Left cardiac atrium (tissue), 4 donors: Measurements from ENCODE around the gene PHYH. TPM values are rescaled to one million over a fixed set of nuclear protein-coding genes. Genes with fewer than 3 reads are reported as not detected.

Source experiments
- ATAC-seq, 2 donors: fragments of 200-7000 bp; cut with Tn5 transposase; one replicate each; pipeline ENCODE4 v1.9.1; 2020; ENCODE audit warnings: mild to moderate bottlenecking in 2 of 2, moderate library complexity in 2 of 2
- DNase-seq: peaks from one replicate; pipeline ENCODE4 v3.0.0-alpha.2; 2020
- intact Hi-C, 2 donors: fragments of 100-400 bp; cut with DNase I; formaldehyde crosslinking; loops; one replicate each; pipeline versions ENCODE4 v1.14.1 to v1.15.1; 2022 to 2023
- total RNA-seq, 2 donors: library from RNA; stranded (reverse); fragmentation: NEBNext Ultra II Directional; extraction: Animal tissue kit (Norgen Biotek cat#: 25700); gene quantifications; one replicate each; pipeline ENCODE4 v1.2.1, GENCODE V29; 2021
- donor health status: DM: no; HTN: yes; CAD: no.
- donor health status: DM: no; HTN: yes; CAD: no; lungs with severe emphysema.
- donor health status: DM: yes; HTN: yes; CAD: no.
- donor health status: Dilated cardiomyopathy.

The PHYH gene
- total RNA-seq, 2 donors from 2014 or later: 70.6 to 76.6 TPM

- peak; percentile 47 for DNase-seq
- ATAC-seq: peak; percentile 50 to 54
- intact Hi-C loops: no loop called here
Observed at GRCh38 chr10:13327534-13327933, 27.7 kb upstream of the PHYH start.

- no peak for ATAC-seq
- intact Hi-C loops: no loop called here
Observed at GRCh38 chr10:13322615-13323148, 22.8 kb upstream of the PHYH start.

GRCh38 chr10:13321576-13321975 lies 21.7 kb upstream of the PHYH start:
- intact Hi-C loops: no loop called here
- no peak for ATAC-seq

More at GRCh38 chr10:13322615-13323148, 22.8 kb upstream of the PHYH start:
- no peak for DNase-seq

GRCh38 chr10:13319166-13319565 lies 19.3 kb upstream of the PHYH start:
- intact Hi-C loops: no loop called here
- DNase-seq: no peak
- ATAC-seq: peak in 1 of 2 donors; percentile 61

More at GRCh38 chr10:13321576-13321975, 21.7 kb upstream of the PHYH start:
- no peak for DNase-seq

GRCh38 chr10:13317474-13317873 lies 17.6 kb upstream of the PHYH start:
- intact Hi-C loops: no loop called here
- peak in 1 of 2 donors; percentile 50 for ATAC-seq
- peak; percentile 62 for DNase-seq

GRCh38 chr10:13316635-13317311 lies 16.9 kb upstream of the PHYH start:
- intact Hi-C loops: no loop called here
- DNase-seq (no peak), ATAC-seq (no peak)

- DNase-seq (no peak), ATAC-seq (no peak)
- intact Hi-C loops: no loop called here
Observed at GRCh38 chr10:13315361-13315760, 15.5 kb upstream of the PHYH start.

GRCh38 chr10:13311177-13311575 lies 11.3 kb upstream of the PHYH start:
- ATAC-seq (no peak), DNase-seq (no peak)
- intact Hi-C loops: no loop called here

- ATAC-seq: no peak
- DNase-seq: no peak
- intact Hi-C loops: no loop called here
Observed at GRCh38 chr10:13310518-13311176, 10.8 kb upstream of the PHYH start.

GRCh38 chr10:13309792-13310191 lies 9.9 kb upstream of the PHYH start:
- no peak for DNase-seq
- ATAC-seq: no peak
- intact Hi-C loops: no loop called here

- ATAC-seq (no peak), DNase-seq (no peak)
- intact Hi-C loops: no loop called here
Observed at GRCh38 chr10:13308096-13308495, 8.2 kb upstream of the PHYH start.

GRCh38 chr10:13306103-13306502 lies 6.2 kb upstream of the PHYH start:
- intact Hi-C loops: no loop called here
- ATAC-seq (no peak), DNase-seq (no peak)

GRCh38 chr10:13302821-13303555 lies 3.1 kb upstream of the PHYH start:
- intact Hi-C loops: loop anchor here in 1 of 2 donors (1.0 kb wide), 1 partner anchor 142 kb away; the partner anchor contains the start of gene MCM10
- ATAC-seq (no peak), DNase-seq (no peak)

- DNase-seq: no peak
- ATAC-seq: no peak
- intact Hi-C loops: no loop called here
Observed at GRCh38 chr10:13298748-13299436, 972 bp downstream of the PHYH start.

GRCh38 chr10:13296476-13296875 lies 3.4 kb downstream of the PHYH start:
- no peak for ATAC-seq
- intact Hi-C loops: no loop called here
- no peak for DNase-seq

GRCh38 chr10:13294784-13295183 lies 5.1 kb downstream of the PHYH start:
- ATAC-seq: no peak
- DNase-seq: no peak
- intact Hi-C loops: no loop called here

GRCh38 chr10:13291821-13292773 lies 7.8 kb downstream of the PHYH start:
- DNase-seq (no peak), ATAC-seq (no peak)
- intact Hi-C loops: no loop called here

- intact Hi-C loops: no loop called here
- DNase-seq: no peak
- no peak for ATAC-seq
Observed at GRCh38 chr10:13291061-13291460, 8.8 kb downstream of the PHYH start.
